ENCODE data around the gene CTCFL.

Gene CTCFL, protein sequence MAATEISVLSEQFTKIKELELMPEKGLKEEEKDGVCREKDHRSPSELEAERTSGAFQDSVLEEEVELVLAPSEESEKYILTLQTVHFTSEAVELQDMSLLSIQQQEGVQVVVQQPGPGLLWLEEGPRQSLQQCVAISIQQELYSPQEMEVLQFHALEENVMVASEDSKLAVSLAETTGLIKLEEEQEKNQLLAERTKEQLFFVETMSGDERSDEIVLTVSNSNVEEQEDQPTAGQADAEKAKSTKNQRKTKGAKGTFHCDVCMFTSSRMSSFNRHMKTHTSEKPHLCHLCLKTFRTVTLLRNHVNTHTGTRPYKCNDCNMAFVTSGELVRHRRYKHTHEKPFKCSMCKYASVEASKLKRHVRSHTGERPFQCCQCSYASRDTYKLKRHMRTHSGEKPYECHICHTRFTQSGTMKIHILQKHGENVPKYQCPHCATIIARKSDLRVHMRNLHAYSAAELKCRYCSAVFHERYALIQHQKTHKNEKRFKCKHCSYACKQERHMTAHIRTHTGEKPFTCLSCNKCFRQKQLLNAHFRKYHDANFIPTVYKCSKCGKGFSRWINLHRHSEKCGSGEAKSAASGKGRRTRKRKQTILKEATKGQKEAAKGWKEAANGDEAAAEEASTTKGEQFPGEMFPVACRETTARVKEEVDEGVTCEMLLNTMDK

DNA sequence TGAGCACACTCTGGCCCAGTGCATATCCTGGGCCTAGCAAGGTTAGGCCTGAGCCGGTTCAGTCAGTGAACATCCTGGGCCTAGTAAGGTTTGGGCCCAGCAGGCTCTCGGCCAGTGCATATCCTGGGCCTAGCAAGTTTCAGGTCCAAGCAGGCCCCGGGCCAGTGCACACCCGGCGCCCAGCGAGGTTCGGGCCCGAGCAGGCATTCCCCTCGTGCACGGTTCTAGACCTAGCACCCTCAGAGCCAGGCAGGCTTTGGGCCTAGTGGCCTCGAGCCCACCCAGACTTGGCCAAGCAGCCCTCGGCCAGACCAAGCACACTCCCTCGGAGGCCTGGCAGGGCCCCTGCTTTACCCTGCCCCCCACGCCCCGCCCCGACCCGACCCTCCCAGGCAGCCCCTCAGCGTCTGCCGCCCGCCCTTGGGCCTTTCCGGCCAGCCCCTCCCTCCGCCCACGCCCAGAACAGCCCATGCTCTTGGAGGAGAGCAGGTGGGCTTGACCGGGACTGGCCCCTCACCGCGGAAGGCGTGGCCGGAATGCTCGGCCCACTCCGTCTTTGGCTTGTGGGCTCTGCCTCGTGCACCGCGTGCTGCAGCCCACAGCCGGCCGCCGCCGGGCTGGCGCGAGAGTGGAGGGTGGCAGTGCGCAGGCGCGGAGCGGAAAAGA lies at the start of gene CTCFL:
CTCFL (minus strand) TSS at position 630 of the 666 bp plus-strand sequence. CDS start 935 bp downstream, outside the sequence.
- DNase-seq: no peak

DNA sequence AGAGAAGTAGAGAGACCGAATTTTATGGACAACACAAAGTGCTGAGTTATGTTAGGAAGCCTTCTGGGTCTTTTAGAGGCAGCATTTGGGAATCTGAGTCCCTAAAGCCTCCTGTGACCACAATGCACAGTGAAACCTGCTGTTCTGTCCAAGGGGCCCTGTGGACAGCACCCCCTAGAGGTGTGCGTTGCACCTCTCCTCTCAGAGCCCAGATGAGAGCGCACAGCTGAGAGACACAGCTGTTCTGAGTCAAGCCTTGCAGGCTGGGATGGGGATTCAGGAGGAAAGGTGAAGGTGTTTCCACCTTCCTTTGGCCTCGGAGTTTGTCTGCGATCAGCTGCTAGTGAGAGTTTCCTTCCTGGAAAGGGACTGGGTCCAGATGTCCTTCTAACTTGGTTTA lies 49.0 kb upstream of the CTCFL start:
- DNase-seq: no peak

DNA sequence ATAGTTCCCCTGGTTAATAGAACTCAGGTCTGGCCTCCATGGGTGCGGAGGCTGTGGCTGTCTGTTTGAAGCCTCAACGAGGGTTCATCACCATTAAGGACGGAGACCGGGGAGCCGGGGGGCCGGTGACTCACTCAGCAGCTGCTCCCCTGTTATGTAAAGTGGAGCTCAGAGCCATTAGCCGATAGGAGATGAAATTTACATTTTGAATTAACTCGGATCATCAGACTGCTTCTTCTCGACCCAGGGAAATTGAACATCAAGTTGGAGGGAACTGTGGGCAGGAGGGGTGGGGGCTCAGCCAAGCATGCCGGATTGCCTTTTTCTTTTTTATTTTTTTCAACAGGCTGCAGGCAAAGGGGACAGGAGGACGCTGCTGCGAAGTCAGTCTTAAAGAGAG lies 48.3 kb upstream of the CTCFL start:
- no peak for DNase-seq

DNA sequence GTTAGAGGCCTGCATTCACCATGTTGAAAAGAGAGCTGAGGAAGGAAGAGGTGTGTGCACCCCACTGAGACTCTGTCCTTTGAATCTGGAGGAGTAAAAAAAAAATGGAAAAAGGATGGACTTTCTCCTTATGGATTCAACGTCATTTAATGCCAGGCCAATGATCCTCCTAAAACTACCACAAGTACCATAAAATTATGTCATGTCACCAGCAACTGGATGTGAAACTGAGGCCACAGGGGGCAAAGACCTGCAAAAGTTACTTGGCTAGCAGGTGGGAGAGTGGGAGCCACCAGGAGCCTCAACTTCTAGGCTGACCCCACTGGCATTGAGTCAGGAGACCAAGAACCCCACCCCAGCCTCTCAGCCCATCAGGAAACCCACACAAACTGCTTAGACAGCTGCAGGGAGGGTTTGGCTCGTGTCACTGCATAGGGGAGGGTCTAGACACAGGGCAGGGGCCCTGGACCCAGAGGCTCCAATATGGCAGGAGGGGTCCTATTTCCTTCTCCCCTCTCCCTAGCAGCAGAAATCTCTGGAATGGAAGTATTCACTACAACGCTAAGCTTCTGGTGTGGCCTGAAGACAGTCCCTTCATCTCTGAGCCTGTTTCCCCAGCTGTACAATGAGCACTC lies 47.0 kb upstream of the CTCFL start:
- no peak for DNase-seq

DNA sequence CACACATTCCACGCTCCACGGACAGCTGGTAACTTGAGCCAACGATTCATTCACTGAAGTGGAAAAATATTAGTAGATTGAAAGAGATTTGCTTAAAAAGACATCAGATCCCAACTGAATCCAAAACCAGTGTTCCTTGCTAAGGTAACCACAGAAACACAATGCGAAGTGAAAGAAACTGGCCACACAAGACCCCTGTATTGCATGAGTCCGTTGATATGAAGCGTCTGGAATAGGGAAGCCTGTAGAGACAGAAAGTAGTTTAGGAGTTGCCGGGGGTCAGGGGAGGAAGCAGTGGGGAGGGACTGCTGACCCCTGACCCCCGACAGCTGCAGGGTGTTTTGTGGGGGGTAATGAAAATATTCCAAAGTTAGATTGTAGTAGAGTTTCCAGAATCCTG lies 46.0 kb upstream of the CTCFL start:
- no peak for DNase-seq

DNA sequence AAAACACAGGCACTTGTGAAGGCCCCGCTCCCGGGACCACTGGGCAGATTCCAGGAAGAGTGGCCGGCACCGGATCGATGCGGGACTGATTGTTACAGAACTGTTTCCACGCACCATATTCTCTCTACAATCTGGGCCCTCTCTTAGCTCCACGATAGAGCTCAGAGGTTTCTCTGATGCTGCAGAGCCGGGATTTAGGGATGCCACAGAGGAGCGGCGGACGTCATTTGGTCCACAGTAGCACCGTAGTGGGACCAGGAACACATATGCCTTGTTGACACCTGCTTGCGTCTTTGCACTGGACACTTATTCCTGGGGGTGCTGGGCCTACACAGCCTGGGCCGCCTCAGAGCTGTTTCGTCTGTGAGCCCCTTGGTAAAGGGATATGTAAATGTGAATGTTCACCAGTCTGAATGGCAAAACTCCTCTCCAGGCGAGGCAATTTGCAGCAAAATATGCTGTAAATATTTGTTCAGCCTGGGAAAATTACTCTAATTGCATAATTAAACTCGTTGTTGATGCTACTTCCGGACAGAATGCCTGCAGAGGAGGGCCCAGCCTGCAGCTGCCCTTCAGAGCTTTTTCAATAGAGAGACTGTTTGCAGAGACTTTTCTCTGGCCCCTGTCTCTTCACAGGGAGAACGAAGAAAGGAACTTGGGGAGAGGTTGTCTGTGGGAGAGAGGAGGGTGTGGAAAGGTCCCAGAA lies 45.4 kb upstream of the CTCFL start:
- DNase-seq: no peak

DNA sequence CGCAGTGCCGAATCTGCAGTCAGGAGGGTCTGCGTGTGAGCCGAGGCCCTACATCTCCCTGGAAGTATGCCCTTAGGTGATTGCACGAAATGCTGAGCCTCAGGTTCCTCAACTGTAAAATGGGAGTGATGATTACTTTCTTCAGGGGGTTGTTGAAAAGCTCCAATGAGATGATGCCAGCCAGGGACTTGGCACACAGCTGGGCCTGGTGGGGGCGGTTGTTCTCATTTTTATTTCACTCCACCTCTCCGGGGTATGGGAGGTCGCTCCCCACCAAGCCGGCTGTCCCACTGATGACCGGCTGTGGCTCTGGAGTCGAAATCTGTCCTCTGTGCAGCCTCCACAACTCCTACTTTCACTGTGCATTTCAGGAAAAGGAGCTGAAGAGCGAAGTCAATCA lies 44.0 kb upstream of the CTCFL start:
- no peak for DNase-seq

DNA sequence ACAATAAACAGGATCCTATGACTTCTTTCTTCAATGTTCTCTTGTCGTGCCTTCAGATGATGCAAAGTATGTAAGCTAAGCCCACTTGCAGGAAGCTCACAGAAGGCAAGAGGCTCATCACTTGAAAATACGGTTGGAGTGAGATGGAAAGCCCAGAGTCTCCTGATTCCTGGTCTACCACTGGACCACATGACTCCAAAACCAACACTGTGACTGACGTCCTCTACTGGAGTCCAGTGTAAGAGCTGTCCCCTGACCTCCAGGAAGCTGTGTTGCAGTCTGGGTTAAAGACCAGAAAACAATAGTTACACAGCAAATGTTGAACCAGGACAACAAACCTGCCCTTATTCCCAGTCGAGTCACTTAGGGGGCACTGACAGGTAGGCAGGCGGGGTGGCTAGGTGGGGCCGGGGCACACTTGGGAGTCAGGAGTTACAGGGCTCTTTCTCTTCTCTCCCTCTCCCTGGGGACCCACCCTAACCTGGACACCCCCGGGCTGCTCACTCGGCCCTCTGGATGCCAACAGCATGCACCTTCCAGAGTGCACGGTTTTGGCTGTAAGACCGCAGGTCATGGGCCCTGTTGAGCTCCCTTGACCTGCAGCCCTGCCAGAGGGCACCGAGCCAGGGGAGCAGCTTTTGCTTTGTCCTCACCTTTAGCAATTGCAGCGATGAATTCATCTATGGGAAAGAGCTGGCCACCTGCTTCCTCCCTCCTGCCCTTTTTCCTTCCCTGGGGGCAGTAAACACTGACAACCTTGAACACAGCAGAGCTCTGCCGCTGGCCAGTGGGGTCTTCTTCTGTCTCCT lies 43.4 kb upstream of the CTCFL start:
- no peak for DNase-seq

DNA sequence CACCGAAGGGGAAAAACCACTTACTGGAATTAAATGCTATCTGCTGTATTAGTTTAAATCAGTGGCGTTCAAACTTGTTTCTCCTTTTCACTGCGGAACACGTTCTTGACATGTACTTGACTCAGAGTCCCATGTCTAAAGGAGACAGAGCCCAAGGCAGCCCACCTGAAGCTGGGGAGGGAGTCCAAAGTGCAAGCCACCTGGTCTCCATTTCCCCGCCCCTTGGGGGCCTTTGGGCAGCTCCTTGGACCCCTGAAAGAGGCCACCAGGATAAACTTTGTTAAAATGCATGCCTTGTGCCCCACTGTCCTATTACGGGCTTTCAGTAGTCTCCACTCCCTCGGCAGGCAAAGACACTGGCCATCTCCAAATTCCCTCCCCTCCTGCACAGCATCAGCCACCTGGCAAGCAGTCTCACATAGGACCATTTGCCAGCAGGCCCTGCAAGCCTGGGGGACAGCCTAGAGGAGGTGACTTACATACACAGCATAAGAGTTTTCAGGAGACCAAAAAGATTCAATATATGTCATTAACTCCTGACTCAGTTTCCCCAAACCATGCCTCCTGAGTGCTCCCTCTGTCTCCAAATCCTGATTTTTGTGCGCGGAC lies 42.6 kb upstream of the CTCFL start:
- DNase-seq: no peak

DNA sequence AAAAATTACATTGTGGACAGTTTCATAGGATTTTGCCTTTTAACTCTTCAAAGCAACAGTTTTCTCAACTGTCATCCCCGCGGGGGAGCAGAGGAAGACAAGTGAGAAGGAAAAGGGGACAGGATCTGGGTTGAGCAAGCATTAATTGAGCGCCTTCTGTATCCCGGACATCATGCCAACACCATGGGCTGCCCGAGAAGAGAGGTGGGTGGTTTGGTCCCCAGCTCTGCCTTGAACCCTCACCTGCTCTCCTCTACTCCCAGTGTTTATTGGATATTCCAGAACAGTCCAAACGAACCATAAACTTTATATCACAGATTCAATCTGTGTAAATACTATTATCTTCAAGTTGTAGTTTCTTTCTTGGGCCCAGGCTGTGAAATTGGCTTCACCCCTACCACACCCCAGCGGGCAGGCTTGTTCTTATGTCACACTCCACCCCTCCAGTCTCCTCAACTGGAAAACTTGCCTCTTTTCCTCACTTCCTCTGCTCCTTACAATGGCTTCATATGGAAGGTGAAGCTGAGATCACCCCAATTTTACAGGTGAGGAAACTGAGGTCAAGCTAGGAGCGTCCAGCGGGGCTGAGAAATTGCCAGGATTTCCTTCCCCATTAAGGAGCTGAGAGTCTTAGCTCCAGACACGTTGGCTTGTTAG lies 42.0 kb upstream of the CTCFL start:
- no peak for DNase-seq

DNA sequence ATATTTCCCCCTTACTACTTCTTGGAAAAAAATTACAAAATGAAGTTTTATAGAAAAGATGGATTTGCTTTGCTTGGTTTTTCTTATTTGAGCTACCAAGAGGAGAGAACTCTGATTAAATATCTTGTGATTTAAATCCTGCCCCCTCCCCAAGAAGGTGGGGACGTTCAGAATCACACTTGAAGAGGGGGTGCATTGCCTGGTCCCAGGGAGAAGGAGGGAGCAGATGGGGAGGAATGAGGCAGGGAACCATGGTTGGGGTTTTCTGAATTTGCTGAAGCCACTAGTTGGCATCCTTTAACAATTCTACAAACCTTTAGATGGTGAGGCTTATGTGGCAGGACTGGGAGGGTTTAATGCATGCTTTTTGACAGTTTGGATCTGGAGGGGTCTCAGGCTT lies 41.5 kb upstream of the CTCFL start:
- no peak for DNase-seq

DNA sequence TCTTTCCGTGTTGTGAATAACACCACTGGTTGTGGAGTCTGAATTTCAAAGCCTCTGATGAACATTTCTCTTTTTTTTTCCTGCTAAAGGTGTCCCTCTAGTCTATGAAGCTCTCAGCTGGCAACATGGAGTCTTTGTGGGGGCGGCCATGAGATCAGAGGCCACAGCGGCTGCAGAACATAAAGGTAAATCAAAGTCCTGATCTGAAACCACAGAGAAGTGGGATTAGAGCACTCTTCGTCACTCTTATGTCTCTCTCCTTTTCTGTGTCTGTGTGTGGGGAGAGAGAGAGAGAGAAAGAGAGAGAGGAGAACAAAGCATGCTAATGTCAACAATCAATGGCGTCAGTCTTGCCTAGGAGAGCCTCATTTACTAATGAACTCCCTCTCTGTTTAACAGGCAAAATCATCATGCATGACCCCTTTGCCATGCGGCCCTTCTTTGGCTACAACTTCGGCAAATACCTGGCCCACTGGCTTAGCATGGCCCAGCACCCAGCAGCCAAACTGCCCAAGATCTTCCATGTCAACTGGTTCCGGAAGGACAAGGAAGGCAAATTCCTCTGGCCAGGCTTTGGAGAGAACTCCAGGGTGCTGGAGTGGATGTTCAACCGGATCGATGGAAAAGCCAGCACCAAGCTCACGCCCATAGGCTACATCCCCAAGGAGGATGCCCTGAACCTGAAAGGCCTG lies 40.2 kb upstream of the CTCFL start:
- DNase-seq: no peak

DNA sequence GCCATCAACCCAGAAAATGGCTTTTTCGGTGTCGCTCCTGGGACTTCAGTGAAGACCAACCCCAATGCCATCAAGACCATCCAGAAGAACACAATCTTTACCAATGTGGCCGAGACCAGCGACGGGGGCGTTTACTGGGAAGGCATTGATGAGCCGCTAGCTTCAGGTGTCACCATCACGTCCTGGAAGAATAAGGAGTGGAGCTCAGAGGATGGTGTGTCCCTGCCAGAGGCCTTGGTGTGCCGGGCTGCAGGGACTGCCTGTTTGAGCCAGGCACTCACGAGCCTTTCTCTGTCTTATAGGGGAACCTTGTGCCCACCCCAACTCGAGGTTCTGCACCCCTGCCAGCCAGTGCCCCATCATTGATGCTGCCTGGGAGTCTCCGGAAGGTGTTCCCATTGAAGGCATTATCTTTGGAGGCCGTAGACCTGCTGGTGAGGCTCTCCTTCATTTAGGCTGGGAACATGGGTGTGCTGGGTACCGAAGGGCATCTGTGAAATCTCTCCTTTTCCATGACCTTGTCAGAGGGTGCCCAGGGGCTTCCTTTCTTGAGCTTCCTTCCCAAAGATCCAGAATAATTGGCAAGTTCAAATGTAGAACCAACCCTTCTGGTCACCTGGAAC lies 39.4 kb upstream of the CTCFL start:
- no peak for DNase-seq

DNA sequence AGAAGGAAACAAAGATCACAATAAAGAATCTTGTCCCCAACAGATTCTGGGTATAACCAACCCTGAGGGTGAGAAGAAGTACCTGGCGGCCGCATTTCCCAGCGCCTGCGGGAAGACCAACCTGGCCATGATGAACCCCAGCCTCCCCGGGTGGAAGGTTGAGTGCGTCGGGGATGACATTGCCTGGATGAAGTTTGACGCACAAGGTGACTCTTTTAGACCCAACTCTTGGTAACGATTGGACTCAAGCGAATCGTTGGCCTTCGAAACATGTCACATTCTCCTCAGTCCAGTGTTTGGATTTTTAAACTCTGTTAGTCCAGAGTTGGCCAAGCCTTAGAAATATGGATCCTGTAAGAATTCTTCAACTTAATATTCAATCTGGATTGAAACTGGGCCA lies 38.6 kb upstream of the CTCFL start:
- no peak for DNase-seq

DNA sequence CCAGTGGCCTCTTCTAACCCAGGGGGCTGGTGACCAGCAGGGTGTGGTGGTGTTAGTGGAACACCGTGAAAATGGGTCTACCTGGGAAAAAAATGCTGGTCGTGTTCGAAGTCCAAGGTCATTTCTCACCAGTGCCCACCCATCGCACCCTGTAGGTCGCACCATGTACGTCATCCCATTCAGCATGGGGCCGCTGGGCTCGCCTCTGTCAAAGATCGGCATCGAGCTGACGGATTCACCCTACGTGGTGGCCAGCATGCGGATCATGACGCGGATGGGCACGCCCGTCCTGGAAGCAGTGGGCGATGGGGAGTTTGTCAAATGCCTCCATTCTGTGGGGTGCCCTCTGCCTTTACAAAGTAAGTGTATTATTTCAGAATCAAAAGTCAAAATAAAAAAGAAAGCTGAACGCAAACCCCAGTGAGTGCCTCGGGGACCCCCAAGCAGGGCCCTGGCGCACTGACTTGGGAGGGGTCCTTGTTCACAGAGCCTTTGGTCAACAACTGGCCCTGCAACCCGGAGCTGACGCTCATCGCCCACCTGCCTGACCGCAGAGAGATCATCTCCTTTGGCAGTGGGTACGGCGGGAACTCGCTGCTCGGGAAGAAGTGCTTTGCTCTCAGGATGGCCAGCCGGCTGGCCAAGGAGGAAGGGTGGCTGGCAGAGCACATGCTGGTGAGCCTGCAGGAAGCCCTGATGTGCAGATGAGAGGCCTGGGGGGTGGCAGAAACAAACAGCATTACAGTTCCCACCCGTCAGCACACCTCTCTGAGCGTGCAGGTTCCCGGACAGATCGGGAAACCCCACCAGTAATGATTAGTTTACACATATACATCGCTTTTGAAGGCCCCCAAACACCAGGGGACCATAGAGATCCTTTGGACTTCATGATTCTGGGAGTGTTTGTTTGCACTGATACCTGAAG lies 37.9 kb upstream of the CTCFL start:
- DNase-seq: no peak

DNA sequence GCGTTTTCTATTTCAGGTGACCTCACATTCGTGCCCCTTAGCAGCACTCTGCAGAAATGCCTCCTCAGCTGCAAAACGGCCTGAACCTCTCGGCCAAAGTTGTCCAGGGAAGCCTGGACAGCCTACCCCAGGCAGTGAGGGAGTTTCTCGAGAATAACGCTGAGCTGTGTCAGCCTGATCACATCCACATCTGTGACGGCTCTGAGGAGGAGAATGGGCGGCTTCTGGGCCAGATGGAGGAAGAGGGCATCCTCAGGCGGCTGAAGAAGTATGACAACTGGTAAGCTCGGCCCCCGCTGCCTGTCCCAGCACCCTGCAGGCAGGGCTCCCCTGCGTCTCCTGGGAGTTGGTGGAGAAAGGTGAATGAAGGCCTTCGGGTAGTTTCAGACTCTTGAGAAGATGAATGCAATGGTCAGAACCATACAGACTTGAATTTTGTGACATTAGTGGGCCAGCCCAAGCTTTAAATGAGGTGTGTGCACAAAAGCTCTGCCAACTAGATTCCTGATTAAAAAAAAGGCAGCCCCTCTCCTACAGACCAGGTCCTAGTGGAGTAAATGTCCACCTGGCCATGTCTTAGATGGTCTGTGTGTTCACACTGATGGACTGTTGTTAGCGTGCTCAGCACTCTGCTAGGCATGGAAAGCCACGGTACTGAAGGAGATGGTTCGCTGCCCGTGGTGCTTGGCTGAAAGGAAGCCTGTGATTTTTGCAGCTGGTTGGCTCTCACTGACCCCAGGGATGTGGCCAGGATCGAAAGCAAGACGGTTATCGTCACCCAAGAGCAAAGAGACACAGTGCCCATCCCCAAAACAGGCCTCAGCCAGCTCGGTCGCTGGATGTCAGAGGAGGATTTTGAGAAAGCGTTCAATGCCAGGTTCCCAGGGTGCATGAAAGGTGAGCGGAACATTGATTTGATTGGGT lies 36.7 kb upstream of the CTCFL start:
- DNase-seq: no peak

DNA sequence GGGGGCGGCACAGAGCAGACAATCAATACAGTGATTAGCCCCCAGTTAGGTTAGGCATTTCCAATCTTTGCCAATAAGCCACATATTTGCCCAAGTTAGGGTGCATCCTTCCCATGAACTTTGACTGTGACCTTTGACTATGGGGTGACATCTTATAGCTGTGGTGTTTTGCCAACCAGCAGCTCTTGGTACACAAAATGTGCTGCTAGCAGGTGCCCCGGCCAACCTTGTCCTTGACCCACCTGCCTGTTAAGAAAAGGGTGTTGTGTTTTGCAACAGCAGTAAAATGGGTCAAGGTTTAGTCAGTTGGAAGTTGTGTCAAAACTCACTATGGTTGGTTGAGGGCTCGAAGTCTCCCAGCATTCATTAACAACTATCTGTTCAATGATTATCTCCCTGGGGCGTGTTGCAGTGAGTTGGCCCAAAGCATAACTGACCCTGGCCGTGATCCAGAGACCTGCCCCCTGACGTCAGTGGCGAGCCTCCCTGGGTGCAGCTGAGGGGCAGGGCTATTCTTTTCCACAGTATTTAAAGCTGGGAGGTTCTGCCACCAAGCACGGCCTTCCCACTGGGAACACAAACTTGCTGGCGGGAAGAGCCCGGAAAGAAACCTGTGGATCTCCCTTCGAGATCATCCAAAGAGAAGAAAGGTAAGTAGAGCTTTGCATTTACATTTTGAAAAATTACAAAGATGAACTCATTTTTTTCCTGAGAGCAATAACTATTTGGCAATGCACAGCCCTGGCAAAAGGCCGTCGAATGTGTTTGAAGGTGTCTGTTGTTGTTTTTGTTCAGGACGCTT lies 35.8 kb upstream of the CTCFL start, which contains the start of gene PCK1:
PCK1 (plus strand) TSS at position 557 of the 802 bp plus-strand sequence. CDS start 302 bp downstream, outside the sequence.
- DNase-seq: no peak

Measured in GOT3 (cell line).